Suprapubic skin (tissue), 3 donors: ENCODE measurements around the gene CCDC172.

Experiments used
- POLR2A ChIP-seq, 2 donors: fragments of 450-650 bp; IDR thresholded peaks; one replicate each; pipeline ENCODE4 v1.6.1; 2017; ENCODE audit warnings: antibody characterized with exemption in 2 of 2, mild to moderate bottlenecking in 2 of 2, moderate library complexity in 2 of 2
- TF ChIP-seq, protein P1 (sequence below), 2 donors: fragments of 200-600 bp in 1 of 2; fragments of 450-650 bp in 1 of 2; sonication (generic) in 1 of 2; IDR thresholded peaks; one replicate each; pipeline ENCODE4 v1.5.1; 2016 to 2019; ENCODE audit warnings: antibody characterized with exemption in 2 of 2, mild to moderate bottlenecking in 1 of 2, moderate library complexity in 1 of 2

DNA sequence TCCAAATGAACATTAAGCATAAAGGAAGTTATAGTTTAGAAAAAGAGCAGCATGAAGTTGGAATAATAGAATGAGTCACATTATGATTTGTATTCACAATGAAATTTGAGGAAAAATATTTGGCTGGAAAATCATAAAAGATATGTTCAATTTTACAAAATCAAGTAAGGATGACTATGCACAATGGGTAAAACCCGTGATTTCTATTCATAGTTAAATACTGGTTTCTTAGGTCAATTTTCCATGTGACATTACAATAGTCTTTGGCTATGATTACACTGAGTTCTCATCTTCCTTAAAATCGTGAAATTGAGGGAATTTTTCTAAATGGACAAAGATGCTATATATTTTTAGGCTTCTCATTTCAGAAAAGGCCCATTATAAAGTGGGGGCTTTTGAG, 17.4 kb upstream of the CCDC172 start:
- TF ChIP-seq, protein P1, sequence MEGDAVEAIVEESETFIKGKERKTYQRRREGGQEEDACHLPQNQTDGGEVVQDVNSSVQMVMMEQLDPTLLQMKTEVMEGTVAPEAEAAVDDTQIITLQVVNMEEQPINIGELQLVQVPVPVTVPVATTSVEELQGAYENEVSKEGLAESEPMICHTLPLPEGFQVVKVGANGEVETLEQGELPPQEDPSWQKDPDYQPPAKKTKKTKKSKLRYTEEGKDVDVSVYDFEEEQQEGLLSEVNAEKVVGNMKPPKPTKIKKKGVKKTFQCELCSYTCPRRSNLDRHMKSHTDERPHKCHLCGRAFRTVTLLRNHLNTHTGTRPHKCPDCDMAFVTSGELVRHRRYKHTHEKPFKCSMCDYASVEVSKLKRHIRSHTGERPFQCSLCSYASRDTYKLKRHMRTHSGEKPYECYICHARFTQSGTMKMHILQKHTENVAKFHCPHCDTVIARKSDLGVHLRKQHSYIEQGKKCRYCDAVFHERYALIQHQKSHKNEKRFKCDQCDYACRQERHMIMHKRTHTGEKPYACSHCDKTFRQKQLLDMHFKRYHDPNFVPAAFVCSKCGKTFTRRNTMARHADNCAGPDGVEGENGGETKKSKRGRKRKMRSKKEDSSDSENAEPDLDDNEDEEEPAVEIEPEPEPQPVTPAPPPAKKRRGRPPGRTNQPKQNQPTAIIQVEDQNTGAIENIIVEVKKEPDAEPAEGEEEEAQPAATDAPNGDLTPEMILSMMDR (IDR thresholded peaks at IDR 0.05) = no peak
- no peak for TF ChIP-seq POLR2A (IDR thresholded peaks at IDR 0.05)
